WTC11 (cell line): ENCODE results near the gene HKDC1. TPM values are rescaled to one million over a fixed set of nuclear protein-coding genes. Genes with fewer than 3 reads are reported as not detected.
A peak's percentile ranks its signal among the peaks of the same experiment; 100 is the strongest.

Source experiments
- ATAC-seq: fragments of 200-7000 bp; cut with Tn5 transposase; 2 replicates; pipeline ENCODE4 v1.10.0; 2021; ENCODE audit warnings: mild to moderate bottlenecking, moderate library complexity
- CTCF ChIA-PET: fragments of 300-600 bp; sonication (Branson Sonifier 250); formaldehyde crosslinking; loops from one replicate; lab custom pipeline; 2021; ENCODE audit warnings: antibody characterized with exemption; lab: Charles Lee
- POLR2A ChIA-PET: fragments of 350-600 bp; sonication (Branson Sonifier 250); formaldehyde crosslinking; loops from one replicate; lab custom pipeline; 2021; ENCODE audit warnings: antibody characterized with exemption; lab: Charles Lee
- DNase-seq: peaks from one replicate; pipeline ENCODE4 v3.0.0; 2021; ENCODE audit warnings: low spot score
- H3K27ac Mint-ChIP-seq: 2 replicates; pipeline ENCODE4 v1.8.0; 2021; ENCODE audit warnings: mixed read lengths
- H3K27me3 Mint-ChIP-seq: 2 replicates; pipeline ENCODE4 v1.8.0; 2021; ENCODE audit warnings: low read depth, mild to moderate bottlenecking, moderate library complexity, mixed read lengths
- H3K36me3 Mint-ChIP-seq: 2 replicates; pipeline ENCODE4 v1.8.0; 2021; ENCODE audit warnings: mixed read lengths
- H3K4me1 Mint-ChIP-seq: 2 replicates; pipeline ENCODE4 v1.8.0; 2022; ENCODE audit warnings: mixed read lengths
- H3K4me3 Mint-ChIP-seq: 2 replicates; pipeline ENCODE4 v1.8.0; 2021; ENCODE audit warnings: mild to moderate bottlenecking, moderate library complexity, mixed read lengths
- H3K9me3 Mint-ChIP-seq: 2 replicates; pipeline ENCODE4 v1.8.0; 2021; ENCODE audit warnings: mixed read lengths
- FOXJ3 ChIP-seq: sonication (generic); formaldehyde crosslinking; IDR thresholded peaks from 2 replicates; pipeline ENCODE4 v1.9.0; 2021; ENCODE audit warnings: missing genetic modification reagents, mild to moderate bottlenecking, borderline replicate concordance
- FOXP1 ChIP-seq: sonication (generic); formaldehyde crosslinking; IDR thresholded peaks from 2 replicates; pipeline ENCODE4 v1.8.0; 2022; ENCODE audit warnings: missing genetic modification reagents, mild to moderate bottlenecking, moderate library complexity, borderline replicate concordance
- GRHL2 ChIP-seq: fragments of 250-450 bp; sonication (Bioruptor Pico); IDR thresholded peaks from 2 replicates; pipeline ENCODE4 v1.8.0; 2022; ENCODE audit warnings: mild to moderate bottlenecking, moderate library complexity; ENCODE audit not compliant: insufficient replicate concordance, severe bottlenecking
- HMGA2 ChIP-seq: fragments of 250-450 bp; sonication (Bioruptor Pico); IDR thresholded peaks from 2 replicates; pipeline ENCODE4 v1.4.0; 2021; ENCODE audit warnings: mild to moderate bottlenecking, moderate library complexity
- HMGXB4 ChIP-seq: sonication (generic); formaldehyde crosslinking; IDR thresholded peaks from 2 replicates; pipeline ENCODE4 v1.8.1; 2023; ENCODE audit warnings: mild to moderate bottlenecking, moderate library complexity, missing genetic modification reagents
- IRF2 ChIP-seq: sonication (generic); formaldehyde crosslinking; IDR thresholded peaks from 2 replicates; pipeline ENCODE4 v1.8.0; 2022; ENCODE audit warnings: low read depth, missing genetic modification reagents, borderline replicate concordance
- JAZF1 ChIP-seq: fragments of 250-450 bp; sonication (Bioruptor Pico); IDR thresholded peaks from 2 replicates; pipeline ENCODE4 v1.9.0; 2021; ENCODE audit warnings: moderate library complexity, mild to moderate bottlenecking, inconsistent platforms
- SOX15 ChIP-seq: fragments of 250-450 bp; sonication (Bioruptor Pico); IDR thresholded peaks from 2 replicates; pipeline ENCODE4 v1.9.0; 2021; ENCODE audit warnings: mild to moderate bottlenecking
- STAT6 ChIP-seq: sonication (generic); formaldehyde crosslinking; conservative IDR thresholded peaks from 2 replicates; pipeline ENCODE4 v1.8.1; 2023; ENCODE audit warnings: mild to moderate bottlenecking, low read depth, missing genetic modification reagents, moderate library complexity
- TCF7 ChIP-seq: sonication (generic); formaldehyde crosslinking; IDR thresholded peaks from 2 replicates; pipeline ENCODE4 v1.8.0; 2022; ENCODE audit warnings: mild to moderate bottlenecking, low read depth, missing genetic modification reagents, moderate library complexity
- TEAD1 ChIP-seq: sonication (generic); formaldehyde crosslinking; IDR thresholded peaks from 2 replicates; pipeline ENCODE4 v1.8.0; 2022; ENCODE audit warnings: mild to moderate bottlenecking, missing genetic modification reagents
- USF1 ChIP-seq: sonication (generic); formaldehyde crosslinking; IDR thresholded peaks from 2 replicates; pipeline ENCODE4 v1.8.0; 2022; ENCODE audit warnings: mild to moderate bottlenecking, missing genetic modification reagents
- ZNF219 ChIP-seq: sonication (generic); formaldehyde crosslinking; IDR thresholded peaks from 2 replicates; pipeline ENCODE4 v1.8.0; 2023; ENCODE audit warnings: missing genetic modification reagents, mild to moderate bottlenecking, borderline replicate concordance
- ZNF232 ChIP-seq: sonication (generic); formaldehyde crosslinking; IDR thresholded peaks from 2 replicates; pipeline ENCODE4 v1.8.0; 2022; ENCODE audit warnings: mild to moderate bottlenecking, missing genetic modification reagents
- ZNF396 ChIP-seq: fragments of 250-450 bp; sonication (Bioruptor Pico); IDR thresholded peaks from 2 replicates; pipeline ENCODE4 v1.8.0; 2021; ENCODE audit warnings: mild to moderate bottlenecking, moderate library complexity, borderline replicate concordance
- ZNF671 ChIP-seq: fragments of 250-450 bp; sonication (Bioruptor Pico); IDR thresholded peaks from 2 replicates; pipeline ENCODE4 v1.8.0; 2021; ENCODE audit warnings: mild to moderate bottlenecking
- total RNA-seq: library from RNA; stranded (reverse); gene quantifications from 3 replicates; pipeline ENCODE4 v1.2.3, GENCODE V29; 2021

HKDC1 gene
- total RNA-seq, 1 experiment from 2014 or later: 0.09 TPM

- TF ChIP-seq STAT6 (CRISPR knock-in tag) (no peak), TEAD1 (CRISPR knock-in tag) (no peak), JAZF1 (no peak), HMGXB4 (CRISPR knock-in tag) (no peak), TCF7 (CRISPR knock-in tag) (no peak), ZNF396 (CRISPR knock-in tag) (no peak), SOX15 (CRISPR knock-in tag) (no peak), FOXP1 (CRISPR knock-in tag) (no peak)
Observed at GRCh38 chr10:69202332-69202731, 17.8 kb upstream of the HKDC1 start (continued).

GRCh38 chr10:69208761-69209160, 11.4 kb upstream of the HKDC1 start:
- ATAC-seq (no peak), DNase-seq (no peak)
- CTCF ChIA-PET: no interaction called here
- H3K4me3 Mint-ChIP-seq: no peak overlapping the region
- peaks cover 27% of the 10 kb centered on the region for H3K36me3 Mint-ChIP-seq
- no peaks in the 10 kb centered on the region for H3K9me3 Mint-ChIP-seq
- no peak for TF ChIP-seq ZNF219 (CRISPR knock-in tag)
- no peak for TF ChIP-seq ZNF232 (CRISPR knock-in tag)
- no peak for TF ChIP-seq FOXJ3 (CRISPR knock-in tag)
- no peak for TF ChIP-seq GRHL2 (CRISPR knock-in tag)
- no peak for TF ChIP-seq ZNF671 (CRISPR knock-in tag)
- TF ChIP-seq IRF2 (CRISPR knock-in tag): no peak
- no peak for TF ChIP-seq USF1 (CRISPR knock-in tag)
- TF ChIP-seq HMGA2: no peak
- POLR2A ChIA-PET: no interaction called here
- H3K27ac Mint-ChIP-seq: no peak overlapping the region
- no peaks in the 10 kb centered on the region for H3K27me3 Mint-ChIP-seq
- H3K4me1 Mint-ChIP-seq: no peaks in the 10 kb centered on the region

GRCh38 chr10:69209787-69210484, 10.2 kb upstream of the HKDC1 start:
- Mint-ChIP-seq H3K9me3 (no peaks in the 10 kb centered on the region), H3K4me1 (no peaks in the 10 kb centered on the region), H3K36me3 (peaks cover 26% of the 10 kb centered on the region), H3K27ac (0 out of 2 replicates have a peak overlapping the region, but pooled peaks have one; percentile 24)
- no peak for DNase-seq
- POLR2A ChIA-PET: interaction anchor here (0.7 kb wide), 1 partner anchor 310 kb away, joined by 7 read pairs; no protein-coding TSS in a partner anchor
- no peak for TF ChIP-seq FOXJ3 (CRISPR knock-in tag)
- TF ChIP-seq, all 79 proteins: peak for 0
- Mint-ChIP-seq H3K27me3 (no peaks in the 10 kb centered on the region), H3K4me3 (no peak overlapping the region)
- CTCF ChIA-PET: interaction anchor here (0.6 to 1.5 kb wide), 3 partner anchors 12 to 183 kb away, joined by 3 to 5 read pairs (median 5); no protein-coding TSS in a partner anchor
- no peak for ATAC-seq
